22Rv1 (cell line): ENCODE results near the gene GLCE.
"Not testable (repeated sequence)": the region's sequence is repeated elsewhere in the genome, so short reads cannot be mapped to it uniquely, and the experiment has no call there.

Source experiments
- ZFX ChIP-seq: fragments of 450-650 bp; IDR thresholded peaks from 2 replicates; pipeline ENCODE4 v1.6.1; 2017; ENCODE audit warnings: antibody characterized with exemption, borderline replicate concordance
- TF ChIP-seq, protein P1 (sequence below): fragments of 450-650 bp; IDR thresholded peaks from 2 replicates; pipeline ENCODE4 v1.5.1; 2017; ENCODE audit warnings: mild to moderate bottlenecking

GRCh38 chr15:69291651-69292050 is 131.2 kb downstream of the GLCE start:
- TF ChIP-seq, protein P1, sequence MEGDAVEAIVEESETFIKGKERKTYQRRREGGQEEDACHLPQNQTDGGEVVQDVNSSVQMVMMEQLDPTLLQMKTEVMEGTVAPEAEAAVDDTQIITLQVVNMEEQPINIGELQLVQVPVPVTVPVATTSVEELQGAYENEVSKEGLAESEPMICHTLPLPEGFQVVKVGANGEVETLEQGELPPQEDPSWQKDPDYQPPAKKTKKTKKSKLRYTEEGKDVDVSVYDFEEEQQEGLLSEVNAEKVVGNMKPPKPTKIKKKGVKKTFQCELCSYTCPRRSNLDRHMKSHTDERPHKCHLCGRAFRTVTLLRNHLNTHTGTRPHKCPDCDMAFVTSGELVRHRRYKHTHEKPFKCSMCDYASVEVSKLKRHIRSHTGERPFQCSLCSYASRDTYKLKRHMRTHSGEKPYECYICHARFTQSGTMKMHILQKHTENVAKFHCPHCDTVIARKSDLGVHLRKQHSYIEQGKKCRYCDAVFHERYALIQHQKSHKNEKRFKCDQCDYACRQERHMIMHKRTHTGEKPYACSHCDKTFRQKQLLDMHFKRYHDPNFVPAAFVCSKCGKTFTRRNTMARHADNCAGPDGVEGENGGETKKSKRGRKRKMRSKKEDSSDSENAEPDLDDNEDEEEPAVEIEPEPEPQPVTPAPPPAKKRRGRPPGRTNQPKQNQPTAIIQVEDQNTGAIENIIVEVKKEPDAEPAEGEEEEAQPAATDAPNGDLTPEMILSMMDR, result not testable (repeated sequence)
- TF ChIP-seq ZFX, result not testable (repeated sequence)
